PFSK-1 (cell line): ENCODE results near the gene OR2A5.

Experiments used
- FOXP2 ChIP-seq: optimal IDR thresholded peaks from 2 replicates; pipeline ENCODE3; 2011; ENCODE audit warnings: borderline replicate concordance, control low read depth, inconsistent platforms; ENCODE audit not compliant: insufficient read depth; ENCODE audit errors: extremely low read length, extremely low read depth
- POLR2AphosphoS5 ChIP-seq: IDR thresholded peaks from 2 replicates; pipeline ENCODE4 v1.6.1; 2012; ENCODE audit warnings: low read depth, mild to moderate bottlenecking, control low read depth, low read length, moderate library complexity
- REST ChIP-seq, 2 experiments: IDR thresholded peaks; 2 replicates each; pipeline versions ENCODE4 v1.6.1 to v1.8.0; 2011 to 2012; ENCODE audit warnings: low read depth in 2 of 2, low read length in 2 of 2, control low read depth in 1 of 2, inconsistent platforms in 1 of 2, mild to moderate bottlenecking in 1 of 2, moderate library complexity in 1 of 2; ENCODE audit not compliant: insufficient read depth in 1 of 2
- SIN3A ChIP-seq: IDR thresholded peaks from 2 replicates; pipeline ENCODE4 v1.6.1; 2012; ENCODE audit warnings: mild to moderate bottlenecking, low read length, moderate library complexity, borderline replicate concordance; ENCODE audit not compliant: insufficient read depth
- TAF1 ChIP-seq: IDR thresholded peaks from 2 replicates; pipeline ENCODE4 v1.6.1; 2012; ENCODE audit warnings: low read length, control low read depth, borderline replicate concordance; ENCODE audit not compliant: insufficient read depth

The OR2A5 gene

GRCh38 chr7:144035385-144035784 is 13.4 kb upstream of the OR2A5 start:
- TF ChIP-seq TAF1, result no peak
- no peak for TF ChIP-seq POLR2AphosphoS5
- TF ChIP-seq REST (IDR thresholded peaks at IDR 0.05; ENCODE audit: insufficient read depth in 1 of 2, low read depth in 2 of 2, low read length in 2 of 2), result no peak
- no peak for TF ChIP-seq SIN3A
- no peak for TF ChIP-seq FOXP2

DNA sequence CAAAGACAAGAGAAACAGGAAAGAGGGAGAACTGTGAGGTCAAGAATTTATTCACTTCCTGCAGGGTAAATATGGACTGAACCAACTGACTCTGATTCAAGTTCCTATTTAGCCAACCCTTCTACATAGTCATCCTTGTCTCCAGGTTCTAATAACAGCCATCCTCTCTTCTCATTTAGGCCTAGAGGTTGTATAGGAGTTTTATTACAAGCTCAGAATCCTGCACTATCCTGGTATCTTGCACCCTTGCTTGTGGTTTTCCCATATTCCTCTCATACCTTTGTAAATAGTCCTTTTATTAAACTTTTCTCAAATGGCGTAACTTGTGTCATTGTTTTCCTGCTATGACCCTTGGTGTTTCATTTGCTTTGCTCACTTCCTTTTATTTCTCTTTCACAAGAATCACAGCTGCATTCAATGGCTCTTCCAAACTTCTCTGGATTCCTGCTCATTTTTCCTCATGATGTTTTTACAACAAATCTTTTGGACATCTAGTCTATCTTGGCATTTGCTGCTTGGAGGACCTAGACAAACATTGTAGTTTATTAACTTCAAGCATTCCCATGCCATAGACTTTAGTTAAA is 12.4 kb upstream of the OR2A5 start:
- no peak for TF ChIP-seq POLR2AphosphoS5
- TF ChIP-seq TAF1, result no peak
- no peak for TF ChIP-seq REST (IDR thresholded peaks at IDR 0.05; ENCODE audit: insufficient read depth in 1 of 2, low read depth in 2 of 2, low read length in 2 of 2)
- no peak for TF ChIP-seq FOXP2
- TF ChIP-seq SIN3A, result no peak

- TF ChIP-seq POLR2AphosphoS5, result no peak
- no peak for TF ChIP-seq TAF1
- no peak for TF ChIP-seq FOXP2
- TF ChIP-seq REST (IDR thresholded peaks at IDR 0.05; ENCODE audit: insufficient read depth in 1 of 2, low read depth in 2 of 2, low read length in 2 of 2), result no peak
- TF ChIP-seq SIN3A, result no peak
Measured at GRCh38 chr7:144037414-144038035, 11.2 kb upstream of the OR2A5 start.

DNA sequence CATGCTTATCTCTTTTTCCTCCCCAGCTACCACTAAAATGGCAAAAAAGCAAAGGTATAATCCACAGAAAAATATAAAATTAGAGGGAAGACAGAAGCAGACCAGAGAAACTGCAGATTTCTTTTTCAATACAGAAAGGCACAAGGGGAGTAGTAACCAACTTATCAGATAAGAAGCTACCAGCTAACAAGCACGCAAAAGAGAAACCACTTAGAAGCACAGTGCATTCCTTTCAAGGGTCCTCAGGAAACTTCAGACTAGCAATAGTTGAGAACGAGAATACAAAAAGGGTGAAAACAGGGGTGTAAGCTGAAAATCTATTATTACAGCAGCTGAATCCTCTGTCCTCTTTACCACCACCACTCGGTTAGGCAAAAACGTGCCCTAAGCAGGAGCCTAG is 9.9 kb upstream of the OR2A5 start:
- TF ChIP-seq SIN3A (no peak), TAF1 (no peak), FOXP2 (no peak), POLR2AphosphoS5 (no peak), REST (IDR thresholded peaks at IDR 0.05; ENCODE audit: insufficient read depth in 1 of 2, low read depth in 2 of 2, low read length in 2 of 2) (no peak)

GRCh38 chr7:144049491-144049890 is 743 bp downstream of the OR2A5 start:
- TF ChIP-seq REST (IDR thresholded peaks at IDR 0.05; ENCODE audit: insufficient read depth in 1 of 2, low read depth in 2 of 2, low read length in 2 of 2), result no peak
- no peak for TF ChIP-seq FOXP2
- TF ChIP-seq SIN3A, result no peak
- no peak for TF ChIP-seq POLR2AphosphoS5
- no peak for TF ChIP-seq TAF1
